SU-DHL-6 (cell line): ENCODE results near the gene ST6GALNAC2.

ENCODE experiments used
- CTCF ChIP-seq: fragments of 200-600 bp; sonication (generic); IDR thresholded peaks from one replicate; pipeline ENCODE4 v1.5.1; 2017; ENCODE audit warnings: antibody characterized with exemption, mild to moderate bottlenecking, low read length, moderate library complexity; ENCODE audit not compliant: insufficient read depth, poor library complexity, severe bottlenecking
- EZH2phosphoT487 ChIP-seq: fragments of 200-600 bp; sonication (generic), shearing (Covaris generic); conservative IDR thresholded peaks from 2 replicates; pipeline ENCODE4 v1.6.1; 2018; ENCODE audit warnings: mild to moderate bottlenecking, antibody characterized with exemption, low read length, moderate library complexity, mixed read lengths

GRCh38 chr17:76538281-76538931 lies 47.3 kb downstream of the ST6GALNAC2 start:
- TF ChIP-seq CTCF (no peak), EZH2phosphoT487 (no peak)
